GM12878 (cell line): ENCODE data around the gene IGFBP3. TPM values are rescaled to one million over a fixed set of nuclear protein-coding genes. Genes with fewer than 3 reads are reported as not detected.

ENCODE experiments used
- ATAC-seq: fragments of 200-7000 bp; cut with Tn5 transposase; 3 replicates; pipeline ENCODE4 v1.9.1; 2020; ENCODE audit warnings: mild to moderate bottlenecking, moderate library complexity
- BruUV-seq: library from RNA; stranded (reverse); fragments of 400-500 nt; replicated peaks from 2 replicates; lab custom pipeline; 2021; lab: Mats Ljungman, UMichigan
- CTCF ChIA-PET: fragments of 300-600 bp; sonication (Branson Sonifier 250); formaldehyde crosslinking; extraction: SDS; loops from one replicate; lab custom pipeline; 2021; ENCODE audit warnings: inconsistent platforms; lab: Yijun Ruan, JAX
- POLR2A ChIA-PET: fragments of 350-600 bp; formaldehyde crosslinking; extraction: SDS; loops from one replicate; lab custom pipeline; 2021; ENCODE audit warnings: inconsistent platforms; lab: Charles Lee
- RAD21 ChIA-PET: fragments of 300-600 bp; sonication (Branson Sonifier 250); formaldehyde crosslinking; loops from one replicate; lab custom pipeline; 2023; ENCODE audit warnings: antibody characterized with exemption; ENCODE audit not compliant: unreplicated experiment; lab: Charles Lee
- SMC1A ChIA-PET: fragments of 300-600 bp; sonication (Branson Sonifier 250); formaldehyde crosslinking; loops from one replicate; lab custom pipeline; 2023; ENCODE audit not compliant: unreplicated experiment, uncharacterized antibody; lab: Charles Lee
- DNase-seq: peaks from one replicate; pipeline ENCODE4 v3.0.0-alpha.2; 2011; ENCODE audit warnings: low read depth, low spot score
- FAIRE-seq: peaks from 3 replicates; lab custom pipeline; 2011; peaks lifted over from hg19 to GRCh38; lab: Jason Lieb, UNC
- H2AFZ ChIP-seq: 2 replicates; pipeline ENCODE4 v1.6.0; 2011; ENCODE audit warnings: low read depth, low read length, control low read depth; ENCODE audit not compliant: control insufficient read depth
- H3K27ac ChIP-seq: 2 replicates; pipeline ENCODE4 v1.5.1; 2011; ENCODE audit warnings: control low read depth; ENCODE audit not compliant: control insufficient read depth, insufficient read depth
- H3K27me3 ChIP-seq, 2 experiments: replicated peaks in 1 of 2; 2 replicates each; pipeline versions ENCODE4 v1.6.0 to v1.6.1; 2011; ENCODE audit warnings: low read length in 1 of 2; ENCODE audit not compliant: control insufficient read depth in 2 of 2, insufficient read depth in 2 of 2
- H3K36me3 ChIP-seq, 2 experiments: 2 replicates each; pipeline ENCODE4 v1.5.1; 2011; ENCODE audit warnings: low read length in 1 of 2; ENCODE audit not compliant: control insufficient read depth in 2 of 2, insufficient read depth in 2 of 2
- H3K4me1 ChIP-seq: 2 replicates; pipeline ENCODE4 v1.6.1; 2011; ENCODE audit warnings: mild to moderate bottlenecking, low read length, moderate library complexity, mixed read lengths; ENCODE audit not compliant: control insufficient read depth, insufficient read depth
- H3K4me2 ChIP-seq: 2 replicates; pipeline ENCODE4 v1.6.0; 2011; ENCODE audit warnings: control low read depth; ENCODE audit not compliant: control insufficient read depth, insufficient read depth
- H3K4me3 ChIP-seq: fragments of 200-600 bp; sonication (generic); 2 replicates; pipeline ENCODE4 v1.5.1; 2016
- H3K79me2 ChIP-seq: 2 replicates; pipeline ENCODE4 v1.6.0; 2011; ENCODE audit warnings: low read length; ENCODE audit not compliant: control insufficient read depth, insufficient read depth
- H3K9ac ChIP-seq: 2 replicates; pipeline ENCODE4 v1.8.0; 2011; ENCODE audit warnings: low read length, control low read depth, mixed read lengths; ENCODE audit not compliant: control insufficient read depth, insufficient read depth
- H3K9me3 ChIP-seq: replicated peaks from 3 replicates; pipeline ENCODE4 v1.5.1; 2011; ENCODE audit warnings: mild to moderate bottlenecking, low read length; ENCODE audit not compliant: control insufficient read depth, insufficient read depth
- H4K20me1 ChIP-seq: 2 replicates; pipeline ENCODE4 v1.6.0; 2011; ENCODE audit not compliant: control insufficient read depth, insufficient read depth
- IKZF1 ChIP-seq: fragments of 450-650 bp; conservative IDR thresholded peaks from 2 replicates; pipeline ENCODE4 v1.6.1; 2017; ENCODE audit warnings: antibody characterized with exemption, mild to moderate bottlenecking
- TCF7 ChIP-seq: IDR thresholded peaks from 2 replicates; pipeline ENCODE4 v1.6.1; 2014; ENCODE audit warnings: antibody characterized with exemption, borderline replicate concordance
- ZZZ3 ChIP-seq: IDR thresholded peaks from 2 replicates; pipeline ENCODE4 v1.6.1; 2011; ENCODE audit warnings: low read depth; ENCODE audit not compliant: control insufficient read depth, insufficient read length
- WGBS: methylation state at CpG from one replicate; pipeline ENCODE4 v1.1.6; 2016; ENCODE audit warnings: low lambda C conversion rate; ENCODE audit not compliant: insufficient replicate concordance, insufficient coverage; ENCODE audit errors: missing lambda C conversion rate; 5-methylcytosine and 5-hydroxymethylcytosine counted together
- in situ Hi-C: fragments of 300-500 bp; cut with MboI; formaldehyde crosslinking; loops from 9 replicates; pipeline ENCODE4 v1.14.3; 2018; ENCODE audit warnings: mixed read lengths
- intact Hi-C: fragments of 100-400 bp; cut with micrococcal nuclease; formaldehyde crosslinking; loops from one replicate; pipeline ENCODE4 v1.14.2; 2022; ENCODE audit not compliant: unreplicated experiment
- polyA plus RNA-seq, 11 experiments: library from polyadenylated mRNA; depleted of rRNA in 4 of 11; unstranded in 6 of 11; stranded (reverse) in 5 of 11; fragments of >200 nt; fragmentation: Nextera tagmentation in 4 of 11; fragmentation: Illumina TruSeq in 1 of 11; extraction: Ambion mirVana in 4 of 11; extraction: Trizol in 1 of 11; gene quantifications; 1 replicate in 1 of 11; 2 replicates in 10 of 11; pipeline versions ENCODE4 v1.2.1 to v1.2.3, GENCODE V29; 2011 to 2016; ENCODE audit warnings: inconsistent platforms in 2 of 11, missing spikeins in 2 of 11, low read depth in 1 of 11
- total RNA-seq, 4 experiments: library from RNA; depleted of rRNA in 3 of 4; stranded (reverse); fragments of >200 nt in 3 of 4; fragmentation: Illumina TruSeq in 1 of 4; extraction: Trizol in 1 of 4; gene quantifications; 2 replicates each; pipeline versions ENCODE4 v1.2.1 to v1.2.3, GENCODE V29; 2013 to 2021
- TF ChIP-seq, protein P1 (sequence below): fragments of 450-650 bp; IDR thresholded peaks from 2 replicates; pipeline ENCODE4 v1.6.1; 2016; ENCODE audit warnings: mild to moderate bottlenecking

The IGFBP3 gene
- total and polyA plus RNA-seq, 10 of the 15 experiments (the other 5 are each of a cell fraction or from before 2014, with no cell fraction given), result 6.0 to 28.0 (median 15.6) TPM

DNA sequence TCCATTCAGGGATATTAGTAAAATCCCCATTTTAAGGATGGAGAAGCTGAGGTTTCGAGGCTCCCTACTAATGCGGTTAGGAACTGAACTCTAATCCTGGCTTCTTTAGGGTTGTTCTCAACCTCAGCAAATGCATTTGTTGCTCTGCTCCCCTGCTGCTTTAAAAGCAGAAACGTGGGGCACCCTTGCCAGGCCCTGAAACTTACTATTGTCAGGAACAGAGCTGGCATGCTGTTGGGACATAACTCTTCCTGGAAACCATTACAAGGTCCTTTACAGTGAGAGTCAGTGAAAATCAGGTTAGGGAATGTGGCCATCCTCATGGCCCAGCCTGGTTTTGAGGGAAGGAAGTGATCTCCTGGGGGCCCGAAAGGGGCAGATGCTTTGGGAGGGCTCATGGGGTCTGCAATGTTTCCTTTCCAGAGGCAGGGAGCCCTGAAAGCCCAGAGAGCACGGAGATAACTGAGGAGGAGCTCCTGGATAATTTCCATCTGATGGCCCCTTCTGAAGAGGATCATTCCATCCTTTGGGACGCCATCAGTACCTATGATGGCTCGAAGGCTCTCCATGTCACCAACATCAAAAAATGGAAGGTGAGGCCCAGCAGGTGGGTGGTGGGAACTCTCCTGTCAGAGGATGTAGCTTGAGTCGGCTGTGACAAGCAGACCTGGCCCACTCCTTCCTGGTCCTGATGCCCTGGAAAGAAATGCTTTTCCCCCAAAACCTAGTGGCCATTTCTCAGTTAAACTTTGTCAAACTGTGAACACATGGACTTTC lies 30.8 kb downstream of the IGFBP3 start:
- no peak overlapping the region for H3K27ac ChIP-seq
- no peak for ATAC-seq
- POLR2A ChIA-PET, result no interaction called here

More for the DNA sequence above, 30.8 kb downstream of the IGFBP3 start:
- Histone ChIP-seq H4K20me1 (0 out of 2 replicates have a peak, but pooled peaks cover 4% of the 10 kb centered on the region), H3K4me1 (no peaks in the 10 kb centered on the region), H3K9me3 (no peaks in the 10 kb centered on the region), H3K79me2 (no peaks in the 10 kb centered on the region), H3K36me3 (no peaks in the 10 kb centered on the region), H3K4me2 (no peak overlapping the region), H2AFZ (no peak overlapping the region), H3K27me3 (peaks cover 0 to 18% of the 10 kb centered on the region in 2 experiments), H3K4me3 (no peak overlapping the region), H3K9ac (no peak overlapping the region)
- in situ Hi-C loops (no loop called here), intact Hi-C loops (loop anchor here (2.0 kb wide), 1 partner anchor 1290 kb away; no protein-coding TSS in a partner anchor)
- FAIRE-seq (no peak), DNase-seq (no peak)
- TF ChIP-seq, protein P1, sequence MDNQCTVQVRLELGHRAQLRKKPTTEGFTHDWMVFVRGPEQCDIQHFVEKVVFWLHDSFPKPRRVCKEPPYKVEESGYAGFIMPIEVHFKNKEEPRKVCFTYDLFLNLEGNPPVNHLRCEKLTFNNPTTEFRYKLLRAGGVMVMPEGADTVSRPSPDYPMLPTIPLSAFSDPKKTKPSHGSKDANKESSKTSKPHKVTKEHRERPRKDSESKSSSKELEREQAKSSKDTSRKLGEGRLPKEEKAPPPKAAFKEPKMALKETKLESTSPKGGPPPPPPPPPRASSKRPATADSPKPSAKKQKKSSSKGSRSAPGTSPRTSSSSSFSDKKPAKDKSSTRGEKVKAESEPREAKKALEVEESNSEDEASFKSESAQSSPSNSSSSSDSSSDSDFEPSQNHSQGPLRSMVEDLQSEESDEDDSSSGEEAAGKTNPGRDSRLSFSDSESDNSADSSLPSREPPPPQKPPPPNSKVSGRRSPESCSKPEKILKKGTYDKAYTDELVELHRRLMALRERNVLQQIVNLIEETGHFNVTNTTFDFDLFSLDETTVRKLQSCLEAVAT, result no peak
- 0 out of 2 replicates have a peak, but pooled peaks have one; percentile 3 for TF ChIP-seq TCF7
- no peak for TF ChIP-seq IKZF1
- TF ChIP-seq ZZZ3, result no peak
- CTCF ChIA-PET, result interaction anchor here (0.7 to 2.0 kb wide), 12 partner anchors 8 to 1844 kb away, joined by 3 to 10 read pairs (median 4); no protein-coding TSS in a partner anchor
- WGBS, result 15% methylated on average over 8 of the region's 8 CpGs
- BruUV-seq, result no TSS peak
- RAD21 ChIA-PET, result interaction anchor here (0.6 to 1.0 kb wide), 4 partner anchors 27 to 1364 kb away, joined by 3 to 5 read pairs (median 3); no protein-coding TSS in a partner anchor
- SMC1A ChIA-PET, result interaction anchor here (1.3 to 1.4 kb wide), 2 partner anchors 32 to 463 kb away, joined by 3 to 8 read pairs; no protein-coding TSS in a partner anchor
